Measurements from ENCODE around the gene RPL5.

The RPL5 gene

DNA sequence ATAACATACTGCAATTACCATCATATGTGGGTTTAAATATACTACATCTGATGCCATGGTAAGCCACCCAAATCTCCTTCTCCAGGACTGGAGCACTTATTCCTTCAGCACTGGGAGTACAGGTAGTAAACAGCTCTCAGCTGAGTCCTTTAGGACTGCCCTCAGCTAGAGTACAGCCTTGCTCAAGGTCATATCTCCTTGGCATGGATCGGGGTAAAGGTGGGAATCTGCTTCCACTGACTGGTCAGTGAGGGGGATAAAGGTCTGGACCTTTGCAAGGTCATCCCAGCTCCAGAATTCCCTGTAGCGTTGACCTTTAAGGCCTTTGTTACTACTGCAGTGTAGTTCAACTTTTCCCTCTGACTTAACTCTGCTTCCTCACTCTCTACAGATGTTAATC lies 38.8 kb downstream of the RPL5 start:
- H2AFZ ChIP-seq (ENCODE audit: low read length) = no peak overlapping the region
- H3K4me2 ChIP-seq (ENCODE audit: low read depth, low read length) = no peak overlapping the region
- no peak overlapping the region for H3K4me3 ChIP-seq (ENCODE audit: low read length)
- H3K27me3 ChIP-seq (replicated peaks; ENCODE audit: insufficient read depth, low read length) = no peaks in the 10 kb centered on the region
- no peak overlapping the region for H3K27ac ChIP-seq (ENCODE audit: low read length)
- no peaks in the 10 kb centered on the region for H3K9me2 ChIP-seq (replicated peaks; ENCODE audit: insufficient read depth, low read length)
- H3K9ac ChIP-seq (ENCODE audit: low read length) = no peak overlapping the region
- H3K9me3 ChIP-seq (replicated peaks; ENCODE audit: insufficient read depth, low read length) = no peaks in the 10 kb centered on the region
- peaks cover 9% of the 10 kb centered on the region for H3K79me2 ChIP-seq (ENCODE audit: low read length)
- H3K4me1 ChIP-seq (ENCODE audit: low read length) = no peaks in the 10 kb centered on the region
- no peak for DNase-seq
- H4K20me1 ChIP-seq (ENCODE audit: insufficient read depth, low read length) = no peaks in the 10 kb centered on the region
- H3F3A ChIP-seq (ENCODE audit: insufficient read depth, low read length) = no peaks in the 10 kb centered on the region
- H3K36me3 ChIP-seq (replicated peaks; ENCODE audit: insufficient read depth, low read length) = no peaks in the 10 kb centered on the region
- no peak for TF ChIP-seq EZH2 (optimal IDR thresholded peaks at IDR 0.05; ENCODE audit: low read depth, low read length)
- no peak for TF ChIP-seq EZH2phosphoT487 (IDR thresholded peaks at IDR 0.05; ENCODE audit: low read length)
- TF ChIP-seq, protein P1, sequence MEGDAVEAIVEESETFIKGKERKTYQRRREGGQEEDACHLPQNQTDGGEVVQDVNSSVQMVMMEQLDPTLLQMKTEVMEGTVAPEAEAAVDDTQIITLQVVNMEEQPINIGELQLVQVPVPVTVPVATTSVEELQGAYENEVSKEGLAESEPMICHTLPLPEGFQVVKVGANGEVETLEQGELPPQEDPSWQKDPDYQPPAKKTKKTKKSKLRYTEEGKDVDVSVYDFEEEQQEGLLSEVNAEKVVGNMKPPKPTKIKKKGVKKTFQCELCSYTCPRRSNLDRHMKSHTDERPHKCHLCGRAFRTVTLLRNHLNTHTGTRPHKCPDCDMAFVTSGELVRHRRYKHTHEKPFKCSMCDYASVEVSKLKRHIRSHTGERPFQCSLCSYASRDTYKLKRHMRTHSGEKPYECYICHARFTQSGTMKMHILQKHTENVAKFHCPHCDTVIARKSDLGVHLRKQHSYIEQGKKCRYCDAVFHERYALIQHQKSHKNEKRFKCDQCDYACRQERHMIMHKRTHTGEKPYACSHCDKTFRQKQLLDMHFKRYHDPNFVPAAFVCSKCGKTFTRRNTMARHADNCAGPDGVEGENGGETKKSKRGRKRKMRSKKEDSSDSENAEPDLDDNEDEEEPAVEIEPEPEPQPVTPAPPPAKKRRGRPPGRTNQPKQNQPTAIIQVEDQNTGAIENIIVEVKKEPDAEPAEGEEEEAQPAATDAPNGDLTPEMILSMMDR (IDR thresholded peaks at IDR 0.05; ENCODE audit: low read length) = no peak

DNA sequence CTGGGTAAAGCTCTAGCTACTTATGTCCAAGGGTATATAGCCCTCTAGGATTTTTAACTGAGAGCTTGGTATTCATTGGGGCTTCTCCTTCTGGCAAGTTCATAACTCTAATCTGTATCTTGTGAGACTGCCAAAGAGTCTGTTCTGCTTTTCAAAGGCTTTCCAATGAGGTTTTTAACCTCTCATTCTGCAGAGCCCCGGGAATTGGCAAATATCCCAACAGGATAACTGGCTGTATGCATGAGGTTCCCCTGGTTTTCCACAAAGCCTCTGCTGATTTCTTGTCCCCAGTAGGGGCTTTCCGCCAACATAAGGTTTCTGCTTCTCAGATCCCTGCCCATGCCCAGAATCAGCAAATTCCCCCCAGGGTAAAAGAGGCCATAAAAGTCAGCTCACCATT lies 40.9 kb downstream of the RPL5 start:
- Histone ChIP-seq H3K27ac (ENCODE audit: low read length) (no peak overlapping the region), H3K4me1 (ENCODE audit: low read length) (peaks cover 3% of the 10 kb centered on the region; the same call in 1 of the 2 replicates), H3K9me3 (replicated peaks; ENCODE audit: insufficient read depth, low read length) (no peaks in the 10 kb centered on the region), H3K79me2 (ENCODE audit: low read length) (peaks cover 15% of the 10 kb centered on the region), H3K9ac (ENCODE audit: low read length) (no peak overlapping the region), H2AFZ (ENCODE audit: low read length) (no peak overlapping the region), H3K4me3 (ENCODE audit: low read length) (no peak overlapping the region), H3K27me3 (replicated peaks; ENCODE audit: insufficient read depth, low read length) (no peaks in the 10 kb centered on the region), H3K36me3 (replicated peaks; ENCODE audit: insufficient read depth, low read length) (no peaks in the 10 kb centered on the region), H3F3A (ENCODE audit: insufficient read depth, low read length) (peaks cover 16% of the 10 kb centered on the region), H3K9me2 (replicated peaks; ENCODE audit: insufficient read depth, low read length) (no peaks in the 10 kb centered on the region), H4K20me1 (ENCODE audit: insufficient read depth, low read length) (no peaks in the 10 kb centered on the region), H3K4me2 (ENCODE audit: low read depth, low read length) (no peak overlapping the region)
- no peak for DNase-seq
- TF ChIP-seq, protein P1 (IDR thresholded peaks at IDR 0.05; ENCODE audit: low read length) = no peak
- TF ChIP-seq EZH2 (optimal IDR thresholded peaks at IDR 0.05; ENCODE audit: low read depth, low read length) = no peak
- no peak for TF ChIP-seq EZH2phosphoT487 (IDR thresholded peaks at IDR 0.05; ENCODE audit: low read length)

DNA sequence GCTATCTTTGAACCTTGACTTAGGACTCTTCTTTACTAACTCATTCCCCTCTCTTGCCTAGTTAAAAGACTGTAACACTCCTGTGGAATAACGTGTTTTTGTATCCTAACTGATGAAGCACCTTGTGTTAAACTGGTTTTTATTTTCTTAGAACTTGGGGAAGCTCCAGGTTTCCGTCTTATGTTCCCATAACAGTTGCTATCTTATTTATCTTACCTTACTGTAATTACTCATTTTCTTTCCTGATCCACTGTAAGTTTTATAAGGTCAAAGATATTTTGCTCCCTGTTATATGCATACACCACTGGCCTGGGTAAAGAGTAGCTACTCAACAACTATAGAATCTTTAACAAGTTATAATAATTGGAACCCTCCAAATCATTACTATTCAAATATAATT lies 43.1 kb downstream of the RPL5 start:
- Histone ChIP-seq H2AFZ (ENCODE audit: low read length) (no peak overlapping the region), H3K4me2 (ENCODE audit: low read depth, low read length) (no peak overlapping the region), H3K9me2 (replicated peaks; ENCODE audit: insufficient read depth, low read length) (no peaks in the 10 kb centered on the region), H3K4me1 (ENCODE audit: low read length) (peaks cover 8% of the 10 kb centered on the region; the same call in 1 of the 2 replicates), H3K36me3 (replicated peaks; ENCODE audit: insufficient read depth, low read length) (no peaks in the 10 kb centered on the region), H3K27ac (ENCODE audit: low read length) (no peak overlapping the region), H3K79me2 (ENCODE audit: low read length) (peaks cover 26% of the 10 kb centered on the region), H3K4me3 (ENCODE audit: low read length) (no peak overlapping the region), H3K9ac (ENCODE audit: low read length) (no peak overlapping the region), H3K27me3 (replicated peaks; ENCODE audit: insufficient read depth, low read length) (no peaks in the 10 kb centered on the region), H4K20me1 (ENCODE audit: insufficient read depth, low read length) (no peaks in the 10 kb centered on the region), H3K9me3 (replicated peaks; ENCODE audit: insufficient read depth, low read length) (no peaks in the 10 kb centered on the region), H3F3A (ENCODE audit: insufficient read depth, low read length) (peaks cover 21% of the 10 kb centered on the region)
- DNase-seq = no peak
- no peak for TF ChIP-seq EZH2phosphoT487 (IDR thresholded peaks at IDR 0.05; ENCODE audit: low read length)
- TF ChIP-seq, protein P1 (IDR thresholded peaks at IDR 0.05; ENCODE audit: low read length) = no peak
- TF ChIP-seq EZH2 (optimal IDR thresholded peaks at IDR 0.05; ENCODE audit: low read depth, low read length) = no peak
